MM.1S (cell line): Measurements from ENCODE around the gene MIA2.

Experiments used
- DNase-seq: peaks from one replicate; pipeline ENCODE4 v3.0.0-alpha.2; 2015
- H2AFZ ChIP-seq: fragments of 300-600 bp; sonication (generic); 2 replicates; pipeline ENCODE4 v1.6.0; 2016; ENCODE audit warnings: antibody characterized with exemption, low read length
- H3F3A ChIP-seq: fragments of 300-600 bp; sonication (generic); 2 replicates; pipeline ENCODE4 v1.6.1; 2016; ENCODE audit warnings: mild to moderate bottlenecking, antibody characterized with exemption, low read length, moderate library complexity, mixed read lengths; ENCODE audit not compliant: insufficient read depth
- H3K27ac ChIP-seq: fragments of 300-600 bp; sonication (generic); 2 replicates; pipeline ENCODE4 v1.5.1; 2016; ENCODE audit warnings: mild to moderate bottlenecking, low read length
- H3K27me3 ChIP-seq: fragments of 300-600 bp; sonication (generic); replicated peaks from 2 replicates; pipeline ENCODE4 v1.6.0; 2016; ENCODE audit warnings: low read length; ENCODE audit not compliant: insufficient read depth
- H3K36me3 ChIP-seq: fragments of 300-600 bp; sonication (generic); replicated peaks from 2 replicates; pipeline ENCODE4 v1.6.1; 2016; ENCODE audit warnings: mild to moderate bottlenecking, low read length, mixed read lengths; ENCODE audit not compliant: insufficient read depth
- H3K4me1 ChIP-seq: fragments of 300-600 bp; sonication (generic); 2 replicates; pipeline ENCODE4 v1.6.1; 2016; ENCODE audit warnings: low read length, mixed read lengths
- H3K4me2 ChIP-seq: fragments of 300-600 bp; sonication (generic); 2 replicates; pipeline ENCODE4 v1.6.0; 2016; ENCODE audit warnings: low read depth, low read length
- H3K4me3 ChIP-seq: fragments of 300-600 bp; sonication (generic); 2 replicates; pipeline ENCODE4 v1.5.1; 2016; ENCODE audit warnings: low read length, mixed read lengths
- H3K79me2 ChIP-seq: fragments of 300-600 bp; sonication (generic); 2 replicates; pipeline ENCODE4 v1.6.1; 2016; ENCODE audit warnings: mixed run types, low read length, mixed read lengths
- H3K9ac ChIP-seq: fragments of 300-600 bp; sonication (generic); 2 replicates; pipeline ENCODE4 v1.6.1; 2016; ENCODE audit warnings: low read length, mixed read lengths
- H3K9me2 ChIP-seq: fragments of 300-600 bp; sonication (generic); replicated peaks from 2 replicates; pipeline ENCODE4 v1.6.1; 2016; ENCODE audit warnings: mild to moderate bottlenecking, low read length, mixed read lengths; ENCODE audit not compliant: insufficient read depth
- H3K9me3 ChIP-seq: fragments of 300-600 bp; sonication (generic); replicated peaks from 2 replicates; pipeline ENCODE4 v1.6.1; 2016; ENCODE audit warnings: mild to moderate bottlenecking, low read length, mixed read lengths; ENCODE audit not compliant: insufficient read depth
- H4K20me1 ChIP-seq: fragments of 300-600 bp; sonication (generic); 2 replicates; pipeline ENCODE4 v1.6.1; 2016; ENCODE audit warnings: mild to moderate bottlenecking, low read length, moderate library complexity, mixed read lengths; ENCODE audit not compliant: insufficient read depth
- CTCF ChIP-seq: fragments of 300-600 bp; sonication (generic); IDR thresholded peaks from 2 replicates; pipeline ENCODE4 v1.5.1; 2016; ENCODE audit warnings: antibody characterized with exemption, low read length, mixed read lengths
- EZH2 ChIP-seq: fragments of 300-600 bp; sonication (generic); optimal IDR thresholded peaks from 2 replicates; pipeline ENCODE3; 2017; ENCODE audit warnings: low read depth, mild to moderate bottlenecking, antibody characterized with exemption, low read length, mixed read lengths
- EZH2phosphoT487 ChIP-seq: fragments of 300-600 bp; sonication (generic); IDR thresholded peaks from 2 replicates; pipeline ENCODE4 v1.6.1; 2018; ENCODE audit warnings: antibody characterized with exemption, low read length

Gene MIA2

GRCh38 chr14:39383026-39383660 lies 149.4 kb downstream of the MIA2 start:
- H3K4me1 ChIP-seq = 0 out of 2 replicates have a peak, but pooled peaks cover 11% of the 10 kb centered on the region
- H3K9ac ChIP-seq = no peak overlapping the region
- H4K20me1 ChIP-seq = no peaks in the 10 kb centered on the region
- no peak overlapping the region for H3K4me3 ChIP-seq
- peaks cover 5% of the 10 kb centered on the region; the same call in 1 of the 2 replicates for H3F3A ChIP-seq
- no peaks in the 10 kb centered on the region for H3K36me3 ChIP-seq
- no peak overlapping the region for H2AFZ ChIP-seq
- no peak overlapping the region for H3K27ac ChIP-seq
- H3K9me2 ChIP-seq = no peaks in the 10 kb centered on the region
- TF ChIP-seq CTCF (no peak), EZH2 (no peak), EZH2phosphoT487 (no peak)
- H3K27me3 ChIP-seq = no peaks in the 10 kb centered on the region
- H3K4me2 ChIP-seq = no peak overlapping the region
- H3K79me2 ChIP-seq = no peaks in the 10 kb centered on the region
- DNase-seq = no peak
- no peaks in the 10 kb centered on the region for H3K9me3 ChIP-seq

GRCh38 chr14:39383741-39384140 lies 150.0 kb downstream of the MIA2 start:
- no peak for DNase-seq
- H3K9me2 ChIP-seq = no peaks in the 10 kb centered on the region
- no peak for TF ChIP-seq EZH2phosphoT487
- no peak for TF ChIP-seq CTCF
- no peak for TF ChIP-seq EZH2
- no peaks in the 10 kb centered on the region for H3K36me3 ChIP-seq
- H3K9me3 ChIP-seq = no peaks in the 10 kb centered on the region
- H3F3A ChIP-seq = peaks cover 5% of the 10 kb centered on the region; the same call in 1 of the 2 replicates
- no peaks in the 10 kb centered on the region for H3K79me2 ChIP-seq
- H3K27me3 ChIP-seq = no peaks in the 10 kb centered on the region
- no peak overlapping the region for H3K9ac ChIP-seq
- H3K4me1 ChIP-seq = 0 out of 2 replicates have a peak, but pooled peaks cover 11% of the 10 kb centered on the region
- H3K27ac ChIP-seq = no peak overlapping the region
- no peak overlapping the region for H3K4me3 ChIP-seq
- H4K20me1 ChIP-seq = no peaks in the 10 kb centered on the region
- H2AFZ ChIP-seq = no peak overlapping the region
- H3K4me2 ChIP-seq = no peak overlapping the region

GRCh38 chr14:39384177-39384576 lies 150.5 kb downstream of the MIA2 start:
- Histone ChIP-seq H4K20me1 (no peaks in the 10 kb centered on the region), H2AFZ (no peak overlapping the region), H3K79me2 (no peaks in the 10 kb centered on the region), H3K27me3 (no peaks in the 10 kb centered on the region), H3K4me2 (no peak overlapping the region), H3K27ac (no peak overlapping the region), H3K4me1 (0 out of 2 replicates have a peak, but pooled peaks cover 11% of the 10 kb centered on the region), H3K9ac (no peak overlapping the region), H3K4me3 (no peak overlapping the region), H3F3A (peaks cover 5% of the 10 kb centered on the region; the same call in 1 of the 2 replicates), H3K9me2 (no peaks in the 10 kb centered on the region), H3K36me3 (no peaks in the 10 kb centered on the region), H3K9me3 (no peaks in the 10 kb centered on the region)
- DNase-seq = no peak
- TF ChIP-seq EZH2phosphoT487 (no peak), CTCF (no peak), EZH2 (no peak)
